MV-4-11 (cell line): ENCODE measurements around the gene MRM2.

Source experiments
- DNase-seq: peaks from one replicate; lab custom pipeline; 2025; lab: John Stamatoyannopoulos, UW

The MRM2 gene

DNA sequence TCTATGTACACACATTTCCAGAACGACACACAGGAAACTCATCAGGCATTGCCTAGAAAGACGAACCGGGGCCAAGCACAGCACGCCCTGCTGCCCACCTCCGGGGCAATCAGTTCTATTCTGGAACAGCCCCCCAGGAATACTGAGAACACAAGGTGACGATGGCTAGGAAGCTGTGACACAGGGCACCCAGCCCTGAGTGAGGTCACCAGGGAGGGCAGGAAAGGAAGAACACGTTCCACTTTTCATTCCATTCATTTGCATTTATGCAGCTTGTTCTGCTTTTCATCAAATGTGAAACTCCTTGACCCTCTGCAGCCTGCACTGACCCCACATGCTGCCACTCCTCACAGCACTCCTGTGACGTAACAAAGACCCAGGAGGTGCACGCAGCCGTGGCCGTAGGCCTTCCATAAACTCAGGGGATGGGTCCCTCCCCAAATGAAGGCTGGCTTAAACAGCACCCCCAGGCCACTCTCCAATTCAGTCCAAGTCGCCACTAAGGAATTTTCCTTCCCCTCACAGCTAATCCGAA lies 38.2 kb downstream of the MRM2 start:
- peak; percentile 76 for DNase-seq

DNA sequence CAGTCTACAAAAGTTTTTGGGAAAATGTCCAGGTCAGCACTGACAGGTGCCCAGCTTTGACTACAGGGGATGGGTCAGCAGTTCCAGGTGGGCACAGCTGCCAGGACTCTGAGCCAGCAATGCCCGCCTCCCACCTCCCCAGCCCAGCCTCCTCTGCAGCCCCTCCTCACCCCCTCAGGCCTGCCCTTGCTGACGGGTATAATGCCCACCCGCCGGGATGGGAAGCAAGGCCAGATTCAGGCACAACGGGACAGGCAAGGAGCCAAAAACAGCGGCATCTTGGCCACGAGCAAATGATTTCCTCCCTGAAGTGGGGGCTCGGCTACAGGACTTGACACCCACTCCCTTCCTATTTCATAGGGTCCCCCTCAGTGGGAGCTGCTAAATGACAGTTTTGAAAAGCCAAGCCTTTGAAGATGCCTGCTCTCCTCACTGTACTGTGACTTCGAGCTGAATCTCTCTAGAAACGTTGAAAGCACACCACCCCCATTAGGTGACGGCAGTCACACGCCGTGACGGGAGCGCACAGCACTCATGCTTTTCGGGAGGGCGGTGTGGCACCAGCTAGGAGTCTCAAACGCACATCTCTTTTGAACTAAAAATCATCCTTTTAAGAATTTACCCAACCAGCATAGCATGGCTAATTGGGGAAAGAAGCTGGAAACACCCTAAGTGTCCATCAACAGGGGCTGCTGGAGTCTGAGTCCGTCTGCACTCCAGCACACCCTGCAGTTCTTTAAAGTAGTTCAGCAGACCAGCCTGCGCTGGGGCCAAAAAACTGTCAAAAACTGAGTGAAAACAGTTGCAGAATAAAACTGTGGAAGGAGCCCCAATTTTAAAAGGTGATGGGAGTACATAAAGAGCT lies 38.9 kb downstream of the MRM2 start:
- DNase-seq, result no peak

DNA sequence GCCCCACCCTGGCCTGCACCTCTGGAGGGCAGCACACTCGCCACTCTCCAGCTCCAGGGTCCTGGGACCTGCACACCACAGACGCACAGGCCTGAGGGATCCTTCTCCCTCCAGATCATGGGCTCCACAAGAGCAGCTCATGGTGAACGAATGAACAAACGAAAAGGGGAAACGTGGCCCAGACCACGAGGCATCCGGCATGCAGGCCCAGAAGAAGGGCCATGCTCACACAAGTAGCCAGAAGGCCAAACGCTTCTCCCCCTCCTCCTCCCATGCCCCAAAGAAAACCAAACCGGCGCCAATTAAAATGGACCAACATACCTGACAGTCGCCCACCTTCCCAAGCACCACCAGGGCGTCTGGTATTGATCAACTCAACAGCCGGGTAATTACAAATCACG lies 39.6 kb downstream of the MRM2 start:
- DNase-seq, result no peak

DNA sequence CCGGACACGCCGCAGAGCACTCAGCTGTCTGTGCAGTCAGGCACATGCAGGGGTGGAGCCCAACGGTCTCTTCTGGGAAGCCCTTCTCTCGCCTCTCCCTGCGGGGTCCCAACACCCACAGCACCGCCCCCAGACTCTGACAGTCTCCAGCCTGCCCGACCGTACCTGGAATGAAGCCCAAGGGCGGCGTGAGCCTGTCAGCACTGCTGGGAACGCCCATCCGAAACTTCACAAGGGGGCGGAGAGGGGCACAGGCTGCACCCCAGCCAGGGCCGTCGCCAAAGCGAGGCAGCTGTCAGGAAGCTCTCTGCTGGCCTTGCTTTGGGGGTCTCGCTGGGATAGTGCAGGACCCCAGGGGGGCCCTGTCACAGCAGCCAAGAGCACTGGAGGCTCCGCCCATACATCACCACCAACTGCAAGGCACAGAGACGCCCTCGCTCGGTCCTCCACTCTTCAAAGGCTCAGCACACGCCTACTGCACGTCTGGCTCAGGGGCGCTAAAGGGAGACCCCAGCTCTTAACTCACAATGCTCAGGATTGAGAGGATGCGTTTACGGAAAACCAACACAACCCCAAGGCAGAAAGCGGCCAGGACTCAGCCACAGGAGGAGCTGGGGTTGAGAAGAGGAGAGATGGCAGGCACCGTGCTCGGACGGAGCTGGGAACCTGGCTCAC lies 40.2 kb downstream of the MRM2 start:
- DNase-seq, result no peak

DNA sequence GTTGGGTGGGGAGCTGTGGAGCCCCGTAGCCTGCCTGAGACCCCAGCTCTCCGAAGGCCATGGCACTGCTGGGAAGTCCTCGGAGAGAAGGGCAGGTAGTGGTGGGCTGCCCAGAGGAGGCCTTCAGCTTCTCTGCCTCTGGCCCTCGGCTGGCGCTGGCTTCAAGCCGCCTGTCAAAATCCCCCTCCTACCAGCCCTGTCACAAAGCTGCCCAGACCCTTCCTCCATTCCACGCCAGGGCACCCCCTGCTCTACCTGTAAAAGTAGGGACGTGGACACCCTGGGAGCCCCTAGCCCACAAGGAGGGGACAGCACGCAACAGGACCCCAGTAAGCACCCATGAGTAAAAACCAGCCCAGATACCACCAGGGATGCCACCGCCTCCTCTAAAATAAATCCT lies 40.9 kb downstream of the MRM2 start:
- DNase-seq, result no peak

- DNase-seq, result no peak
Observed at GRCh38 chr7:2200584-2200980, 41.4 kb downstream of the MRM2 start.

GRCh38 chr7:2199956-2200583 lies 41.9 kb downstream of the MRM2 start:
- DNase-seq, result no peak

DNA sequence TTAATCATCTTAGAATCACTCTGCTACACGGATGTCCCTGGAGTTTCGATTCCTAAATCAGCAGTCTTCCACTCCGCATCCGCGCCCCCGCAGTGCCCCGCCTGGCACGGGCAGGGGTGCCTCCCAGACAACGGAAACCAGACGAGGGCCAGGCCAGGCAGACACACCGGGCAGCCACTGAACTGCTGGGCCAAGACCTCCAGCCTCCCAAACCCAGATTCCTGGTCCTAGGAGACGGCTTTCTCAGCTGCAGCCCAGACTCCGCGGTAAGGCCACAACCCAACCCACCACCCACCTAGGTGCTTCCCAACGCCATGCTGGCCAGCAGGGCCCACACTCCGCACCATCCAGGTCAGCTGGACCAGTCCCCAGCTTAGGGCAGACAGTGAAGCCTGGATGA lies 42.5 kb downstream of the MRM2 start:
- DNase-seq, result no peak

GRCh38 chr7:2198760-2199159 lies 43.2 kb downstream of the MRM2 start:
- no peak for DNase-seq

GRCh38 chr7:2198206-2198605 lies 43.8 kb downstream of the MRM2 start:
- no peak for DNase-seq

GRCh38 chr7:2197436-2198155 lies 44.4 kb downstream of the MRM2 start:
- no peak for DNase-seq

DNA sequence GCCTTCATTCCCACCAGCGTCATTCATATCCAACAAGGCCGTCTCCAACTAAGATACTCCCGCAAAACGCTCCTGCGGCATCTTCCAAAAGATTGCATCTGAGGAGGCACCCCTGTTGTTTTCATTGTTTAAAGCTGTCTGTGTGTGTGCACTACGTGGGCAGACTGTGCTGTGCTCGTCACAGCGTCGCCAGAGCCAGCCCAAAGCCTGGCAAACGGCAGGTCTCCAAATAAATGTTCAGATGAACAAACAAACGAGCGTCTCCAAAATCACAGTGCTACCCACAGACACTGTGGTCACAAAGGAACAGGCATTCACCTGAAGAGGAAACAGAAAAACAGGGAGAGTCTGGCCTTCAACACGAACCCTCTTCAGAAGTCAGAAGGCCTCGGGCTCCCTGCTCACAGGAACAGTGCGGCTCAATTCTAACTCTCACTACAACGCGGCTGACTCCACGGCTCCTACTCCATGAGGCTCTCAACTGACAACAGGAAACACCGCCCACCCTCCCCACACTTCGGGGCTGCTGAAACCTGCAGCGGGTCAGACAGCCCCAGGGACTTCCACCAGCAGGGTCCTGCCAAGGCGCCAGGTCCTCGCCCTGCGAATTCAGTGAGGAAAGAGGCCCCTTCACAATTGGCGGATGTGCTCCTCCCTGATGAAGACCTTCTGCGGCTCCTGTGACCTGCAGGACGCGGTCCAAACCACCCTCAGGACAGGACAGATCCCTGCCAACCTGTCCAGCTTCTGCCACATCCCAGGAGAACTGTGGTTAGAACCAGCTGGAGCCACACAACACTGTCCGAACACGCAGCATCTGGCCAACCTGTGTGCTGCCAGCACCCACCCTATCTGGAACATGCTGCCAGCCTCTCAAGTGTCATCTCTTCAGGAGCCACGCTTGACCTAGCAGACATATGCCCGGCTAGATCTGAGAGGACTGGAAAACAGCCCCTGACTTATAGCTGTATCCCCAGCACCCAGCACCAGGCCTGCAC lies 45.3 kb downstream of the MRM2 start:
- no peak for DNase-seq

- DNase-seq, result no peak
Observed at GRCh38 chr7:2195400-2196246, 46.4 kb downstream of the MRM2 start.

GRCh38 chr7:2193575-2194305 lies 48.3 kb downstream of the MRM2 start:
- DNase-seq, result no peak

- DNase-seq, result no peak
Observed at GRCh38 chr7:2192831-2193534, 49.0 kb downstream of the MRM2 start.

- DNase-seq, result no peak
Observed at GRCh38 chr7:2191016-2191415, 51.0 kb downstream of the MRM2 start.

DNA sequence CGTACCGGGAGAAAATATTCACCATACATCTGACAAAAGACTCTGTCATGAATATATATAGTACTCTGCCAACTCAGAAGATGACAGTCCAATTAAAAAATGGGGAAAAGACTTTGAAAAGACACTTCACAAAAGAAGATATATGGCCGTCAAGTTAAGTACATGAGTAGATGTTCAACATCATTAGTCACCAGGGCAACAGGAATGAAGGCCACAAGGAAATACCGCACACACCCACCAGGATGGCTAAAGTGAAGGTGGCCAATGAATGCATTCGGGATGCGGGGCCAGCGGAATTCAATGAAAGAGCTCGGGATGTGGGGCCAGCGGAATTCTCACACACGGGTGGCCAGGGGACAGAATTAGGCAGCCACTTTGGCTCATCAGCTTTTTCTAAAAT lies 51.5 kb downstream of the MRM2 start:
- DNase-seq, result no peak

- DNase-seq, result no peak
Observed at GRCh38 chr7:2186166-2186565, 55.8 kb downstream of the MRM2 start.

DNA sequence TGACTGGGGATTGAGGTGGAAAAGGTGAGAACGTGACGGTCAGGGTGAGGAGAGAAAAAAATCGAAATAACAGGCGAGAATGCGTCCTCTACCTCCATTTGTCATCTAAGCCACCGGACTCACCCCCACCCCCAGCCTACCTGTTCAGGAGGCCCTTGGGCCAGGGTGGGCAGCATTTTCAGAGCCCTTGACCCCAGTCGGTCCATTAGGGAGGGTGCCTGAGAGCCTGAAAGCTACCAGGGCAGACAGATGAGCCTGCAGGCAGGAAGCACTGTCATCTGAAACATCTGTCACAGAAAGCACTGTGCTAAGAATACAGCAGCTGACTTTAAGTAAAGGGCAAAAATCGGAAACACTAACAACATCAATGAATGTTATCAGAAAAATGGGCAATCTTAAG lies 56.3 kb downstream of the MRM2 start:
- no peak for DNase-seq
